ENCODE measurements around the gene LARP1B. TPM values are rescaled to one million over a fixed set of nuclear protein-coding genes. Genes with fewer than 3 reads are reported as not detected.

The LARP1B gene
- 11.5 to 15.9 TPM (median 13.6 TPM) in 5 replicates for total RNA-seq (2022; extraction: Qiagen RNA extraction)

DNA sequence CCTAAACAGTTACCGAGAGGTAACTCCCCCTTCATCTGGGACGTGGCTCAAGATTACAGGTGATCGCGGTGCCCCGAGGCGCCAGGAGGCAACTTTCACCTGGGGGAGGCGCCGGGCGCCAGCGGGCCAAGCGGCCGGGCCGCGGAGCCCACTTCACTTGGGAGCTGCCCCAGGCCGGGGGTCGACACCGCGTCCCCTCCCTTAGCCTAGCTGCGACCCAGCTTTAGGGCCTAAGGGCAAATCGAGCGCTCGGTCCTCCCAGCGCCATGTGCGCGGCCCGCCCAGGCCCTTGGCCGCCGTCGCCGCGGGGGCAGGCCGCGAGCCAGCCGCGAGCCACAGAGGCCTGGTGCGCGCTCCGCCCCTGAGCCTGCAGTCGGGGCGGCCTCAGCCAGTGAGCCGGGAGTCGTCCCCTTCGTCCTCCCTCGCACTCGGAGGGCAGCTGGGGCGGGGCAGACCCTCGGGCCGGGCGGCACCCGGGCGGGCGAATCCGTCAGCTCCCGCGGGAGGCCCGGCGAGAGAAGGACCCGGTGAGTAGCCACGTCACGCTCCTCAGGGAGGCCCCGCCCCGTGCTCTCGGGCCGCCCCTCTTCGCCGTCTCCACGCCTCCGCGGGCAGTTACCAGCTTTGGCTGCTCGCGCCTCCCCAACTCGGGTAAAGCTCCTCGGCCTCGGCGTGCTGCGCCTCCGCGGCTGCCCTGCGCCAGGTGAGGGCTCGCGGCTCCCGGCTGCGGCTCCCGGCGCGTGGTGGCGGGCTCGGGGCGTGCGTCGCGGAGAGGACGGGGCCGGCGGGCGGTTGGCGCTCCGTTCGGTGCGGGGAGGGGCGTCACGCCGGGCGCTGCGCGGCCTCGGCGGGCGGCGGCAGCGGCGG lies at the start of gene LARP1B:
Gene LARP1B (plus strand): TSS at position 614 of the 867 bp plus-strand sequence. CDS start 13,640 bp downstream, outside the sequence.

Other genes with a start within 250 kb of the LARP1B start
- 13.5 to 19.2 TPM (median 16.5 TPM) in 5 replicates for gene PLK4, start 180.4 kb upstream of the LARP1B start, total RNA-seq (2022; extraction: Qiagen RNA extraction)
- gene MFSD8, start 96.1 kb upstream of the LARP1B start, total RNA-seq (2022; extraction: Qiagen RNA extraction), result 12.7 to 15.1 TPM (median 13.0 TPM) in 5 replicates
- gene ABHD18, start 95.9 kb upstream of the LARP1B start, total RNA-seq (2022; extraction: Qiagen RNA extraction), result 3.2 to 4.0 TPM (median 3.4 TPM) in 5 replicates
- gene PGRMC2, start 226.5 kb downstream of the LARP1B start, total RNA-seq (2022; extraction: Qiagen RNA extraction), result 76.0 to 96.0 TPM (median 79.9 TPM) in 5 replicates

Data from A549 treated with dexamethasone at 1 μM for 4 hours (cell line).